Mononuclear cell (primary cell): Measurements from ENCODE around the gene B3GNT3. TPM values are rescaled to one million over a fixed set of nuclear protein-coding genes. Genes with fewer than 3 reads are reported as not detected.
A peak's percentile ranks its signal among the peaks of the same experiment; 100 is the strongest.

Experiments
- H3K27me3 ChIP-seq: 2 replicates; pipeline ENCODE4 v1.6.0; 2011; ENCODE audit warnings: low read length, control low read depth; ENCODE audit not compliant: insufficient read depth
- H3K4me1 ChIP-seq: 2 replicates; pipeline ENCODE4 v1.5.1; 2011; ENCODE audit warnings: mild to moderate bottlenecking, low read length, control low read depth; ENCODE audit not compliant: insufficient read depth
- H3K4me3 ChIP-seq: 2 replicates; pipeline ENCODE4 v1.5.1; 2011; ENCODE audit warnings: mild to moderate bottlenecking, low read length, moderate library complexity
- H3K9me3 ChIP-seq: 2 replicates; pipeline ENCODE4 v1.5.1; 2011; ENCODE audit warnings: low read depth, mild to moderate bottlenecking, control low read depth, low read length
- total RNA-seq: library from RNA; depleted of rRNA; stranded (reverse); fragments of >200 nt; gene quantifications from one replicate; pipeline ENCODE4 v1.2.3, GENCODE V29; 2012

Gene B3GNT3, protein sequence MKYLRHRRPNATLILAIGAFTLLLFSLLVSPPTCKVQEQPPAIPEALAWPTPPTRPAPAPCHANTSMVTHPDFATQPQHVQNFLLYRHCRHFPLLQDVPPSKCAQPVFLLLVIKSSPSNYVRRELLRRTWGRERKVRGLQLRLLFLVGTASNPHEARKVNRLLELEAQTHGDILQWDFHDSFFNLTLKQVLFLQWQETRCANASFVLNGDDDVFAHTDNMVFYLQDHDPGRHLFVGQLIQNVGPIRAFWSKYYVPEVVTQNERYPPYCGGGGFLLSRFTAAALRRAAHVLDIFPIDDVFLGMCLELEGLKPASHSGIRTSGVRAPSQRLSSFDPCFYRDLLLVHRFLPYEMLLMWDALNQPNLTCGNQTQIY
- 0.10 TPM for total RNA-seq

DNA sequence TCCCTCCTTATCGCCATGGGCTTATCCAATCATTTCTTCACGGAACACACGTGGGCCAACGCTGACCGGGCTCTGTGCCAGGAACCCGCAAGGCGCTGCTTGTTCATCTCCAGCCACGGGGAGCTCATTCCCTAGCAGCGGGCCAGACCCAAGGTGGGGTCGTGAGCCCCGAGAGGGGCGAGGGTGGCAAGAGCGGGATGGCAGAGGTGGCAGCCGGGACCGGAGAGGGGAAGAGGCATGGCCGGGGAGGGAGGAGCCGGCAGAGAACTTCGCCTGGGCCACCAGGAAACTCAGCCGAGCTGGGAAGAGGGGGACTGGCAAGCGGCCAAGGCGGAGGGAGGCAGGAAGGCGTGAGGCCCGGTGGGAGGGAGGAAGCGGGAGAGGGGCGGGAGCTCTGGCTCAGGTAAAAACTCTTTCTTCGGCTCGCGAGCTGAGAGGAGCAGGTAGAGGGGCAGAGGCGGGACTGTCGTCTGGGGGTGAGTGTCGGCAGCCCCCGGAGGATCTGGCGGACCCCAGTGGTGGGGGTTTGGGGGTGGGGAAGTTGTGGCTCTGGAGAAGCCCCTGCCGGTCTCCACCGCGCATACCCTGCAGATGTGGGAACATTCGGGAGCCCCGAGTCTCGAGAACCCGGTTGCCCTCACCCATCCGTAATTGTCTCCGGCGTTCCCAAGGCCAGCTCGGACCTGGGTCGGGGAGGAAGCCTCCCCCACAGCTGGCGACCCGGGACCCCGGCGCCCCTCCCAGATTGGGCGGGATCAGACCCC is at the start of gene B3GNT3:
Gene B3GNT3, plus strand, starts transcription at position 408 of the 764 bp plus-strand sequence. CDS start 12,670 bp downstream, outside the sequence.
- peaks cover 34% of the 10 kb centered on the region for H3K4me1 ChIP-seq
- no peak within 1 kb of the TSS for H3K4me3 ChIP-seq
- H3K9me3 ChIP-seq = no peaks in the 10 kb centered on the region
- H3K27me3 ChIP-seq = peaks cover 20% of the 10 kb centered on the region

DNA sequence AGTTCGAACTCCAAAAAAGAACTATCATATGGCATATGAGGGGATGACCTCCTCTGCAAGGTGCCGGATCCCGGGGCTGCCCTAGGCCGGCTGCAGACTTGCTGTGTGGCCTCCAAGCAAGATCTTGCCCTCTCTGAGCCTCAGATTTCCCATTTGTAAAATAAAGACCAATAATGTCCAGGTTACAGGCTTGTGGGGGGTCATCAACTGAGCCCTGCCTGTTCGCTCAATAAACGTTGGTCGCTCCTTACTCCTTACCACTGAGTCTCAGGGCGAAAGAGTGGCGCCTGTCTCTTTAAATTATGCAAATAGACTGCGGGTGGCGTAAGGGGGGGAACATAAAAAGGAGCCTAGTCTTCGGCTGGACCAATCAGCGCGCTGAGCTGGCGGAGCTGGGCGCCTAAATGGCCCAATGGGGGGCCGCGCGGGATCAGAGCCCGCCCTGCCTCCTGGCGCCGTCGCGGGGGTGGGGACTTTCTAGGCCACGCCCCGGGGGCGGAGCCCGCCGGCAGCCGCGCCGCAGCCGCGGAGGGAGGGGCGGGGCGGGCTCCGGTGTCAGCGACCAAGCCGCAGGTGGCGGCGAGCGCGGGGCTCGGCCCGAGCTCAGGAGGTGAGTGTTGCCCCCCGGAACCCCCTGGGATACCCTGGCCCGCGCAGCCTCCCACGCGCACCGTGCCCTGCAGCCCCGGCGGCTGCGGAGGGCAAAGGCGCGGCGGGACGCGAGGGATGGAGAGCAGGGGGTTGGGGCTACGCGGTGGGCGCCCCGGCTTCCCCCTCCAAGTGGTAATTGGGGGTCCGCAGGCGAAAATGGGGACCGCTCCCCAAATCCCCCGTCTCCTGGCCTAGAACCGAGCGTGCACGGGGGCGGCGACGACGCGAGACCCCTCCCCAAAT is 47.5 kb upstream of the B3GNT3 start:
- Histone ChIP-seq H3K4me3 (peak overlapping the region; percentile 54), H3K9me3 (no peaks in the 10 kb centered on the region), H3K27me3 (no peaks in the 10 kb centered on the region), H3K4me1 (peaks cover 57% of the 10 kb centered on the region)

DNA sequence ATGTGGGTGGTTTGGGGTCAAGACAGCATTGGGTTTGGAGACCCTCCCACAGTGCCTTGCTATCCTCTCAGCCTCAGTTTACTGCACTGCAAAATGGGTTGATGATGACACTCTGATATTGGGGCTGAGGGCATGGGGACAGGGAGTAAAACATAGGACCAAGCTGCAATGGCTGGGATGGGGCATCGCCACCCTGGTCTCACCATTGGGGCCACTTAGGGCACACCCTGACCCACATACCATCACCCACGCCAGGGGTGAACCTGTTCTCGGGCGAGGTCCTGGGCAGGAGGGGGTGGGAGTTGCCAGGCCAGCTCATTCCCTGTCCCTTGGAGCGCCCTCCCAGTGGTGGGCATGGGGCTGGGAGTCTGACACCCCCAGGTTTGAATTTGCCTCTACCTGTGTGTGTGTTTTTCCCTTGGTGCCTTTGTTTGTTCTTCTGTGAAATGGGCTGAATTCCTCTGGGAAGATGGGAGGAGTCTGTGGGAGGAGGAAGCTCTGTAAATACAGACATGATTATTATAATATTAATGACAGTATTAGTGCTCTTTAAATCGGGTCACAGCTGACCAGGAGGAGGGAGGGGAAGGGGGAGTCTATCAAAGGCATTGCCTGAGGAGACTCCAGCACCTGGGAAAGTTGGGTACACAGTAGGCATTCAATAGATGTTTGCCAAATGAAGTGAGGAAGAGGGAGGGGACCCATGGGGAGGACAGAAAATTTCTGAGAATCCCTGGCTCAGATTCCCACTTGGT is 45.9 kb upstream of the B3GNT3 start:
- peaks cover 70% of the 10 kb centered on the region for H3K4me1 ChIP-seq
- H3K9me3 ChIP-seq = no peaks in the 10 kb centered on the region
- H3K4me3 ChIP-seq = no peak overlapping the region
- no peaks in the 10 kb centered on the region for H3K27me3 ChIP-seq

DNA sequence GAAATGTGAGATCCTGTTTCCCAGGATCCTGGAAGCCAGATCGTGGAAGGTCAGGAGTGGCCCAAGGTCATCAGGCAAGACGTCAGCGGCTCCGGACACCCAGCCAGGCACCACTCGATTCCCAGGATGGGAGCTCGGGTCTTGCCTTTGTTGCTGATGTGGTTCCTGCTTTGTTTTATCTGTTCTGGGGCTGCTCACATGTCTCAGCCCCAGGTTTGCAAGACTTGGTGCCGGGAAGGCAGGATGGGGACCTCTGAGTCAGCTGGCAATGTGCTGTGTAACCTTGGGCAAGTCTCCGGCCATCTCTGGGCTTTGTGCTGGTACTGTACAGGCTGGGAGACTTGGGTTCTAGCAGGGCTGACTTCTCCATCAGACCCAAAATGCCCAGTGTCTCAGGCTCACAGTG is 45.0 kb upstream of the B3GNT3 start:
- Histone ChIP-seq H3K9me3 (no peaks in the 10 kb centered on the region), H3K4me3 (no peak overlapping the region), H3K27me3 (no peaks in the 10 kb centered on the region), H3K4me1 (peaks cover 75% of the 10 kb centered on the region)

DNA sequence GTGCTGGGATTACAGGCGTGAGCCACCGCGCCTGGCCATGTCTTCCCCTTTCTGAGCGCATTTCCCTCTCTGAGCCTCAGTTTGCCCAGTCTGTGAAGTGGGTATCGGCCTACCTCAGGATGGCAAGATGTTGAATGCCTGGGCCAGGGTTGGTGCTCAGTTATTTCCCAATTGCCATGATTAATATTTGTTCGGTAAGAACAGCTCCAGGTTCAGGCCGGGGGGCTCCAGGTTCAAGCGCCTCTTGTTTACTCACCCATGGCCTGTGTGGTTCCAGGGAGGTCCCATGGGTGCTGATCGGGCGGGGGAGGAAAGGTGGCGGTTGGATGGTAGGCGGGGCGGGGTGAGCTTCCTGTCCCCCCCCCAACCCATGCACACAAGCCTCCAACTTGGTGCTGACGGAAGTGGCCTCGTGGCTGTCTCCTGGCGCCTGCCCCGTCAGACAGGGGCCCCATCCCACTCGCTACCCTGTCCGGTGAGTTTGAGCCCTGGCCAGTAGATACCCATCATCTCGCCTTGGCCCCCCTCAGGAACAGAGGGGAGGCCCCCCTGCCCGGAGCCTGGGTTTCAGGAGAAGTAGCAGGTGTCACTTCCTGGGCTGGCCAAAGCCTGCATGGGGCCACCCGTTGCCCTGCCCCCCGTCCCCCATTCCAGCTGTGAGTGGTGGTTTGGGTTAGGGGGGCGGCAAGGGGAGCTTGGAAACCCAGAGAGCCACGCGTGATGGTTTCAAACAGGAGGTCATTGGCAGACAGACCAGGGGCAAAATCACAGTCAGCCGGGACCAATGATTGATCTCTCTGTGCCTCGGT is 43.6 kb upstream of the B3GNT3 start, which contains the start of gene FCHO1:
Gene FCHO1, plus strand, starts transcription at position 375 of the 809 bp plus-strand sequence. CDS start 3,688 bp downstream, outside the sequence.
- Histone ChIP-seq H3K9me3 (no peaks in the 10 kb centered on the region), H3K27me3 (no peaks in the 10 kb centered on the region), H3K4me3 (peak within 1 kb of the TSS; percentile 53), H3K4me1 (peaks cover 89% of the 10 kb centered on the region)

DNA sequence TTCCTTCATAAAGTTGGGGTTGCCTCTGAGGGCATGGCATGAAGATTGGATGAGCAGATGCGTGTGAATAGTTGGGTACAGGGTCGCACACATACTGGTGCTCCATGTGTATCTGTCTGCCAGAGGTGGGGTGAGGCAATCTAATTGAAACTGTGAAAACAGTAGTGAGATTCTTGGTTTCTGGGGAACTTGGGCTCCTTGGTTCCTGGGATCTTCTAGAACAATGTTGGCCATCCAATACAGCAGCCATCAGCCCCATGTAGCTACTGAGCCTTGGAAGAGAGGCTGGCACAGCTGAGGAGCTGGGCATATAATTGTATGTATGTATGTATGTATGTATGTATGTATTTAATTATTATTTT is 43.0 kb upstream of the B3GNT3 start:
- no peaks in the 10 kb centered on the region for H3K27me3 ChIP-seq
- H3K4me1 ChIP-seq = peaks cover 94% of the 10 kb centered on the region
- no peaks in the 10 kb centered on the region for H3K9me3 ChIP-seq
- H3K4me3 ChIP-seq = peak overlapping the region; percentile 53

DNA sequence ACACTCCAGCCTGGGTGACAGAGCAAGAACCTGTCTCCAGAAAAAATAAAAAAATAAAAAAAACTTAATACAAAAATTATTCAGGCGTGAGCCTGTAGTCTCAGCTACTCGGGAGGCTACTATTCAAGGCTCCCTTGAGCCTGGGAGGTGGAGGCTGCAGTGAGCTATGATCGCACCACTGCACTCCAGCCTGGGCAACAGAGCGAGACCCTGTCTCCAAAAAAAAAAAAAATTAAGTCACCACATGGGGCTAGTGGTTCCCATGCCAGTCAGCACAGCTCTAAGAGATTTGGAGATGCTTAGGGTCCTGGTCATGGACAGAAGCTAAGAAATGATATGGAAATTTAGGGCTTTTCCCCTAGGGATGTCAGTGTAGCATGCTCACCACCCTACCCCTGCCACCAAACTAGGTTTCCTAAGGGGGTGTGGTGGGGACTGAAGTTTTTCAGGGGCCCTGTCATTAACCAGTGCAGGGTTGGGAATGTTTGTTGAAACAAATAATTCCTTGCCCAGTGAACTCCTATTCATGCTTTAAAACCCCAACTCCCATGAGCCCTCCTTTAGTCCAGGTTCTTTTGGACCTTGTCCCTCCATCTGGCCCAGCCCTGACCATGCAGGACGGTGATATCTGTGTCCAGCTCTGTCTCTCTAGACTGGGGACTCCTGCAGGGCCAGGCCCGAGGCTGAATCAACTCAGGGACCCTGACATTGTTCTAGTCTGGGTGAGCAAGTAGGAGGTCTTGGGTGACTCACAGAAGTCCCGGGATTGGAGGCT is 41.9 kb upstream of the B3GNT3 start:
- H3K4me3 ChIP-seq = no peak overlapping the region
- no peaks in the 10 kb centered on the region for H3K27me3 ChIP-seq
- H3K9me3 ChIP-seq = no peaks in the 10 kb centered on the region
- H3K4me1 ChIP-seq = peaks cover 85% of the 10 kb centered on the region

DNA sequence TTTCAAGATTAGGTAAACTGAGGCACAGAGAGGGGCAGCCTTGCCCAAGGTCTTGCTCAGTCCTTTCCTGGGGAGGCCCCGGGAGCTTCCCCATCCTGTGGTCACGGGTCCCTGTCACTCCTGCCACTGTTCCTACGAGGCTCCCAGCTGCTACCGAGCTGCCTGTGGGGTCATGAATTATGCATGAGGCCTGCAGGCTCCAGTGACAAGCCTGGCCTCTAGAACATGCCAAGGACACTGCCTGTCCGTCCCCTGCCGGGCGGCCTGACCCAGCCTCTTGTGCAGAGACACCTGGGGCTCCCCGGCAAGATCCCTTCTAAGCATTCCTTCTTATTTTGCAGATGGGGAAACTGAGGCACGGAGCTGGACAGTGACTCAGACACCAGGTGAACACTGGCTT is 41.0 kb upstream of the B3GNT3 start:
- no peaks in the 10 kb centered on the region for H3K27me3 ChIP-seq
- H3K4me3 ChIP-seq = no peak overlapping the region
- no peaks in the 10 kb centered on the region for H3K9me3 ChIP-seq
- H3K4me1 ChIP-seq = peaks cover 76% of the 10 kb centered on the region

DNA sequence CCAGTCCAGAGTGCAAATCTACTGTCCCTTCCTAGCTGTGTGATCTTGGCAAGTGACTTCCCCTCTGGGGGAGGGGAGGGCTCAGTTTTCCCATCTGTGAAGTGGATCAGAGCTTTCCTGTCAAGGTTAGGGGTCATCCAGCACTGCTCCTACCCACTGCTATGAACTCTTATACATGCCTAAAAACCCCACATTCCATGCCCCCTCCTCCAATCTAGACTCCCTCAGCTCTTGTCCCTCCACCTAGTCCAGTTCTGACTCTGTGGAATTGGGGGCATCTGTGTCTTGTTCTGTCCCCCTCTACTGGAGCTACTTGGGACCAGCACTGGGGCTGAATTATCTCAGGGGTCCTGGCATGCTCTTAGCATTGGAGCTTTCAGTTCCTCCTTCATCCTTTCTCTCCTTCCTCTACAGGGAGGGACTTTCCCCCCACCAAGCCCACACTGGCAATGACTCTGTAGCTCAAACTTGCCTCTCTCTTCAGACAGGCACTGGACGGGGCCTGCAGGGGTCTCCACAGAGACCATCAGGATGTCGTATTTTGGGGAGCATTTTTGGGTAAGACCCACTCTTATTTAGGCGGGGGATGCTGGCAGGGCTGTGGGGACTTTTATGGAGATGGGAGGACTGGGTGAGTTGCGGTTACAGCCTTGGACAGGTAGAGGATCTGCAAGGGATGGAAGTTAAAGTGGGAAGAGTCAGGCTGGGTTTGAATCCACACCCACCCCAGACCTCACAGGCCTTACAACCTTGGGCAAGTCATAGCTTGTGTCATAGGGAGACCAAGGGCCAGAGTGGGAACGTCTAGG is 40.1 kb upstream of the B3GNT3 start:
- no peaks in the 10 kb centered on the region for H3K9me3 ChIP-seq
- no peaks in the 10 kb centered on the region for H3K27me3 ChIP-seq
- no peak overlapping the region for H3K4me3 ChIP-seq
- H3K4me1 ChIP-seq = peaks cover 68% of the 10 kb centered on the region

DNA sequence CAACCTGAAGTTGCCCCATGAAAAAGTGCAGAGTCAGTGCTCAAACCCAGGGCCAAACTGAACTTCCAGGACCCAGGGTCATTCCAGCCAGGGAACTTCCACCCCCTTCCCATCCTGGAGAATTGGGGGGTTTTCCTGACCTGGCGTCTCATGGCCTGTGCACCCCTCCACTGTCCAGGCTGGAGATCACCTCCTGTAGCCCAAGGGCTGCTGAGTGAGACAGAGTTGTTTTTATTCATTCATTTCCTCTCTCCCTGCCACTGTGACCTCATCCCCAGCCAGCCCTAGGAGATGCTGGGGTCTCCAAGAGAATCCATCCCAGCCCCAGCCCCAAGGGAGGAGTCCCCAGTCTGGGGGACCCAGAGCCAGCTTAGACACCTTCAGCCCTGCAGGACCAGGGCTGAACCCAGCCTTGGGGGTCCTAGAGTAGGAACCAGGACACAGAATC is 39.5 kb upstream of the B3GNT3 start:
- Histone ChIP-seq H3K9me3 (no peaks in the 10 kb centered on the region), H3K4me1 (peaks cover 61% of the 10 kb centered on the region), H3K27me3 (no peaks in the 10 kb centered on the region), H3K4me3 (no peak overlapping the region)

DNA sequence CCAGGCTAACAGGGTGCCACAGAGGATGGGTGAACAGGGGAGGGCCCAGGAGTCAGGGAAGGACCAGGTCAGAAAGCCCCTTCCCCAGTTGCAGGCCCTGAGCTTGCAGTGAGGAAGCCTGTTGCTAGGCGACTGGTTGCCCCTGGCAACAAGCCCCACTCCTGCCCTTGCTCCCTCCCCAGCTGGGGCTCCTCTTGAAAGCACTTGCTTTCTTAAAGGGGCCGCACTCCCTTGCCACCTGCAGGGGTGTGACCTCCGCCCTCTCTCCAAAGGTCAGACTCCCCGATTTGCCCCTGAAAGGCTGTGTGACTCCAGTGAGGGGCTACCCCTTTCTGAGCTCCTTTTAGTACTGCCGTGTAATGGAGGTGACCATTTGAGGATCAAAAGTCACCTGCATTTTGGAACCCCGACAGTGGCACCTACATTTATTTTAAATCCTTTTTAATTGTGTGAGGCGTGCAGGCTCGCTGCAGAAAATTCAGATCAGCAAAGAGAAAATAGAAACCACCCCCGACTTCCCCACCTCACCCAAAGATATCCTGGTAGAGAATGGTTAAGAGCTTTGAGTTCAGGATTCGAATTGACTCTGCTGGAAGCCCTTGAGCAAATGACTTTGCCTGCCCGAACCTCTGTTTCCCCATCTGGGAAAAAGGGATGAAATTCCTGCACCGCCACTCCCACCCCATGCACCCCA is 38.8 kb upstream of the B3GNT3 start:
- no peak overlapping the region for H3K4me3 ChIP-seq
- H3K27me3 ChIP-seq = no peaks in the 10 kb centered on the region
- H3K9me3 ChIP-seq = no peaks in the 10 kb centered on the region
- H3K4me1 ChIP-seq = peaks cover 55% of the 10 kb centered on the region

DNA sequence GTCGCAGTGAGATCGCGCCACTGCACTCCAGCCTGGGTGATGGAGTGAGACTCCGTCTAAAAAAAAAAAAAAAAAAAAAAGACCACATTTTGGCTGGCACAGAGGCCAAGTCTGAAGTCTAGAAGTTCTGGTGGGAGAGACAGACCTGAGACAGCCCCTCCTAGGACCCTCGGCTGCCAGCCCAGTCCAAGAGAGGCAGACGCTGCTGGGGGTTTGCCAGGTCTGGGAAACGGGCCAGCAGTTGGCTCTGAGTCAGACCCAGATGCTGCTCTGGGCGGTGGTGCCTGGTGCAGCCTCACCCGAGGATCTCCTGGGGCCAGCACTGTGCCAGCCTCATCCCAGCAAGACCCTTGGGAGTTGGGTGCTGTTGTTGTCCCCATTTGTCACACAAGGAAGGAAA is 37.8 kb upstream of the B3GNT3 start:
- H3K27me3 ChIP-seq = no peaks in the 10 kb centered on the region
- no peaks in the 10 kb centered on the region for H3K9me3 ChIP-seq
- no peak overlapping the region for H3K4me3 ChIP-seq
- H3K4me1 ChIP-seq = peaks cover 45% of the 10 kb centered on the region
